ENCODE measurements around the gene THEM4. TPM values are rescaled to one million over a fixed set of nuclear protein-coding genes. Genes with fewer than 3 reads are reported as not detected.

THEM4 gene
- total RNA-seq, 1 donor from 2014 or later: 15.6 TPM

DNA sequence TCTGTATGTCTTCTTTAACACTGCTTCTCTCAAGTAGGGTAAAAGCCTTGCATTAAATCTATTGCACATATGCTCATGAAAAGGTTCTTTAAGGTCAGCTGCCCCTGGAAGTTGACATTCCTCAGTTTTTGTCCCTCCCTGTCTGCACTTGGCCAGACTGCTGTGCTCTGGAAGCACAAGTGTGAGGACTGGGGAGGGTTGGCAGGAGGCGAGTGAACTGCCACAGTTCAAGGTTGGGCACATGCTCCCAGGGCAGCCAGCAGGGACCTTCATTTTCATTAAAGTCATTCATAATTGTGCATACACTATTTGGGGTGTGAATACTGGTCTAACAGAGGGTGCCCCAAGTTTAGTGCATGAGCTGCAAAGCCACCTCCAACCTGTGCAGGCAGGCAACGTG, 44.9 kb downstream of the THEM4 start:
- Mint-ChIP-seq H3K4me1 (ENCODE audit: unreplicated experiment) (no peaks in the 10 kb centered on the region), H3K27me3 (peaks cover 7% of the 10 kb centered on the region)

DNA sequence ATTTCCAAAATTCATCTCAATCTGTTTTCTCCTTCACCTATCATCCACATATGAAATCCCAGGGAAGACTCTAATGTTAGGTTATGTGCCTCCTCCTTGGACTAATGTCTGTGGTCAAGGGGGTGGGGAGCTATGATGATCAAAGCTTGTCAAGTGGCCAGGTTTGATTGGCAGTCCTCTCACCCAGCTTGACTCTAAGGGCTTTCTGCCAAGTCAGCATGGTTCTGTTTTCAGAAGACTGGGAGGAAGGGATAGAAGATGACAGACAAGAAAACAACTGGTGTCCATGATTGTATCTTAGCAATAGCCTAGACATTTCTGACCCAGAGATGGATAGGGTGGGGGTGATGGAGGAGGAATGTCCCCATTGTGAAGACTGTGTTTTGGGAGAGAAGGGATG, 46.7 kb downstream of the THEM4 start:
- DNase-seq (ENCODE audit: extremely low spot score, unreplicated experiment): no peak
- H3K27me3 Mint-ChIP-seq: peaks cover 7% of the 10 kb centered on the region
- no peaks in the 10 kb centered on the region for H3K9me3 Mint-ChIP-seq
- H3K4me3 Mint-ChIP-seq: no peak overlapping the region
- no peak for TF ChIP-seq CTCF (conservative IDR thresholded peaks at IDR 0.05)
- no peaks in the 10 kb centered on the region for H3K36me3 Mint-ChIP-seq
- H3K27ac Mint-ChIP-seq: no peak overlapping the region
- no peaks in the 10 kb centered on the region for H3K4me1 Mint-ChIP-seq (ENCODE audit: unreplicated experiment)

More for the DNA sequence above, 44.9 kb downstream of the THEM4 start:
- DNase-seq (ENCODE audit: extremely low spot score, unreplicated experiment): no peak
- Mint-ChIP-seq H3K27ac (no peak overlapping the region), H3K9me3 (no peaks in the 10 kb centered on the region), H3K36me3 (no peaks in the 10 kb centered on the region), H3K4me3 (no peak overlapping the region)
- no peak for TF ChIP-seq CTCF (conservative IDR thresholded peaks at IDR 0.05)

DNA sequence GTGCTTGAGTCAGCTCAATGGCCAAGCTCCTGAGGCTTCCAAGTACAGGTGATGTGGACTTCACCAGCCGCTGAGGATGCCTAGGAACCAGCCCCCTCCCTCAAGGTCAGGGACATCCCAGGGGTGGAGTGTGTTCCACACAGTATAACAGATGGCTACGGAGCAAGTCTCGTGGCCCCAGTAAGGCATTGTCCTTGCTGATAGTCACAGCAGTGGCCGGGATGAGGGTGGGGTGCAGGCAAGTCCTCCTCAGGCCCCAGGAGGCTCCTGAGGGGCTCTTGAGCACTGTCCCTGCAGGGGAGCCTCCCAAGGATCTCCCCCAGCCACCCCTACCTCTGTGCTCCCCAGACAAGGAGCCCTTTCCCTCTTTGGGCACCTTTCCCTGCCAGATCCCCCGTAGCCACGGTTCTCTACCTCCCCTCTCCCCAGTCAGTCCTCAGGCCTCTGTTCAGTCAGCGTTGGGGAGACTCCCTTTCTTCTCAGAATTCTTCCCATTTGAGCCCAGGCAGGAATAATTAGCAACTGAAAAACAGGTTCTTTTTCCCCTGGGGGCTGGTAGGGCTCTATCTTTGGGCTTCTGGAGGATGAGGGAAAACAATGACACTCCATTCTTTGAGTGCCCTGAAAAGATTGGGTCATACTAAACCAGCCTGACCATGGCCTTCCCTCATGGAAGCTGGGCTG, 48.7 kb downstream of the THEM4 start:
- no peak for DNase-seq (ENCODE audit: extremely low spot score, unreplicated experiment)
- no peak for TF ChIP-seq CTCF (conservative IDR thresholded peaks at IDR 0.05)
- H3K27ac Mint-ChIP-seq: no peak overlapping the region
- no peaks in the 10 kb centered on the region for H3K36me3 Mint-ChIP-seq
- H3K4me3 Mint-ChIP-seq: no peak overlapping the region
- no peaks in the 10 kb centered on the region for H3K9me3 Mint-ChIP-seq
- no peaks in the 10 kb centered on the region for H3K4me1 Mint-ChIP-seq (ENCODE audit: unreplicated experiment)
- H3K27me3 Mint-ChIP-seq: peaks cover 11% of the 10 kb centered on the region

GRCh38 chr1:151859891-151860293, 49.4 kb downstream of the THEM4 start:
- H3K27ac Mint-ChIP-seq: no peak overlapping the region
- no peaks in the 10 kb centered on the region for H3K4me1 Mint-ChIP-seq (ENCODE audit: unreplicated experiment)
- DNase-seq (ENCODE audit: extremely low spot score, unreplicated experiment): no peak
- no peaks in the 10 kb centered on the region for H3K36me3 Mint-ChIP-seq
- TF ChIP-seq CTCF (conservative IDR thresholded peaks at IDR 0.05): no peak
- no peak overlapping the region for H3K4me3 Mint-ChIP-seq
- no peaks in the 10 kb centered on the region for H3K9me3 Mint-ChIP-seq
- H3K27me3 Mint-ChIP-seq: peaks cover 8% of the 10 kb centered on the region

DNA sequence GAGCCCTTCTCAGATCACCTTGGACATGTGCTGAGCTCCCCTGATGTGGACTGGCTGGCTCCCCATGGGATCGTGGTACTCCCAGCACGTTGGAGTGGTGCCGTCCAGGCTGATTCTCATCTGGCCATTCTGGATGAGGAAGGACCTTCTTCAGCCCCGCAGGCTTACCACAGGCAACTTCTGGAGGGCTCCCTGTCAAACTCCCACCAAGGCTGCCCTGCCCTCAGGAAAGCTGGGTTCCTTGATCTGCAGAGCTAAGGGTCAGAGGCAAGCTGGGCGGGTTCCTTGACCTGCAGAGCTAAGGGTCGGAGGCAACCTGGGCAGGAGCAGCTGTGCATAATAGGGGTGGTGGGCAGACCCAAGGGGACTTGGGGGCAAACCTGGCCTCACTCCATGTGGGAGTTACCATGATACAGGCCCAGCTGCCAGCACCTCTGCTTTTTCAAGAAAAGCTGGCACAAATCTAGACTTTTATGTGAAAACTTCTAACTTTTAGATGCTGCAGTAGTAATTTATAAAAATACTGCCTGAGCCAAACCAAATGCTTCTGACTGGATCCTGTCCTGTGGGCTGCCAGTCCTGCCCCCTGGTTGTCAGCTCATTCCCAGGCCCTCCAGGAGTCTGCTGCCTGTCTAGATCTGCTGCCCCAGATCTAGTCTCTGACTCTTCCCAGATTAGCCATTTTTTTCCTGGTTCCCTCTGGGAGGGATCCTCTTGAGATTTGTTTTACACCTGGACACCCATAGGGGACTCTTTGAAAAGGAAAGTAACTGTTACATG, 50.2 kb downstream of the THEM4 start:
- no peaks in the 10 kb centered on the region for H3K4me1 Mint-ChIP-seq (ENCODE audit: unreplicated experiment)
- no peak overlapping the region for H3K27ac Mint-ChIP-seq
- H3K4me3 Mint-ChIP-seq: no peak overlapping the region
- H3K9me3 Mint-ChIP-seq: no peaks in the 10 kb centered on the region
- H3K27me3 Mint-ChIP-seq: peaks cover 8% of the 10 kb centered on the region
- no peak for DNase-seq (ENCODE audit: extremely low spot score, unreplicated experiment)
- no peak for TF ChIP-seq CTCF (conservative IDR thresholded peaks at IDR 0.05)
- H3K36me3 Mint-ChIP-seq: no peaks in the 10 kb centered on the region
